Measurements from ENCODE around the gene SARDH. TPM values are rescaled to one million over a fixed set of nuclear protein-coding genes. Genes with fewer than 3 reads are reported as not detected.

The SARDH gene
- polyA plus RNA-seq, 3 donors from 2014 or later: 0.08 to 6.8 (median 1.2) TPM

DNA sequence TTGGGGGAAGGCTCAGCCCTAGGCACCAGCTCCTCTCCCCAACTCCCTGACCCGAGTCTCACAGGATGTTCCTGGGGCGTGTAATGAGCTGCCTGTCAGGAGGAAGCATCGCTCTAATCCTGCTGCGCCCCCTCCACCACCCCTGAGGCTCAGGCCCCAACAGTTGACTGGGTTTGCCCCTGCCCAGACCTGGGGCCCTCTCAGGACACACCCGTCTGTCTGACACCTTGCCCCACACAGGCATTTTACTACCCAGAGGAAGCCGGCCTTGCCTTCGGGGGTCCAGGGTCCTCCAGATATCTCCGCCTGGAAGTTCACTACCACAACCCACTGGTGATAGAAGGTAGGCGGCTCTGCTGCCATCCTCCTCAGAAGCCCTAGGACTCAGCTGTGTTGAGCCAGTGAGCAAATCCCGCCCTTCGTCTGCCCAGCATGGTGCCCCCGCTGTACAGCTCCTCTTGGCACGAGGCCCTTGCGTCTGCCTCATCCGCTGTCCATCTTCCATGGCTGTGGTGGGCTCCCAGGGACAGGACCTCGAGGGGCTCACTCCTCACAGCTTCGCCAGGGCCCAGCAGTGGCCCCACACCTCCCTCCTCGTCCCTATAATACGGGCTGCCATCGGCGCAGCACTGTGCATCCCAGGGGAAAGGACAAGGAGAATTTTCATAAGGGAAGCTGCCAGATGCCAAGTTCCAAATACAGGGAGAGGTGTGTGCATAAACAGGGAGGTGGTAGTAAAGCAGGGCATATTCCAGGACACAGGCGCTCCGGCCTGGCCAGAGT is 94.0 kb downstream of the SARDH start:
- no peak overlapping the region for H3K27ac Mint-ChIP-seq
- H3K36me3 Mint-ChIP-seq: no peaks in the 10 kb centered on the region
- H3K4me1 Mint-ChIP-seq: no peaks in the 10 kb centered on the region
- peaks cover 2 to 9% (median 7%) of the 10 kb centered on the region in 3 donors for H3K27me3 Mint-ChIP-seq (ENCODE audit: low read depth in 3 of 3)
- no peak for DNase-seq
- no peak overlapping the region for H3K4me3 Mint-ChIP-seq
- peaks cover 0 to 2% (median 0%) of the 10 kb centered on the region in 6 donors for H3K9me3 Mint-ChIP-seq

DNA sequence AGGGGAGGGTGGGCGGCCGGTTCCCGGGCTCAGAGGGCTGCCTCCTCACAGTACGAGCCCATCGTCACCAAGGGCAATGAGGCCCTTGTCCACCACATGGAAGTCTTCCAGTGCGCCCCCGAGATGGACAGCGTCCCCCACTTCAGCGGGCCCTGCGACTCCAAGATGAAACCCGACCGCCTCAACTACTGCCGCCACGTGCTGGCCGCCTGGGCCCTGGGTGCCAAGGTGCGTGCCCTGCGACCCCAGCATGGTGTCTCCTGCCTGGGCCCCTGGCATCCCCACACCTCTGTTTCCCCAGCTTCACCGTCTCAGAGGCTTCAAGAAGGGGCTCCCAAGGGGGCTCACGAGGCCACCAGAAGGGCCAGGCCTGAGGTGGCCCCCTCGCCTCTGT is 94.8 kb downstream of the SARDH start:
- H3K4me3 Mint-ChIP-seq: no peak overlapping the region
- H3K27me3 Mint-ChIP-seq (ENCODE audit: low read depth in 3 of 3): peaks cover 2 to 10% (median 8%) of the 10 kb centered on the region in 3 donors

GRCh38 chr9:133642708-133643361 is 95.3 kb downstream of the SARDH start:
- Mint-ChIP-seq H3K27me3 (ENCODE audit: low read depth in 3 of 3) (peaks cover 2 to 10% (median 8%) of the 10 kb centered on the region in 3 donors), H3K36me3 (no peaks in the 10 kb centered on the region), H3K9me3 (peaks cover 0 to 2% (median 0%) of the 10 kb centered on the region in 6 donors), H3K4me3 (no peak overlapping the region), H3K27ac (no peak overlapping the region), H3K4me1 (no peaks in the 10 kb centered on the region)
- no peak for DNase-seq

More for the DNA sequence above, 94.8 kb downstream of the SARDH start:
- no peaks in the 10 kb centered on the region for H3K36me3 Mint-ChIP-seq
- no peaks in the 10 kb centered on the region for H3K4me1 Mint-ChIP-seq
- no peak for DNase-seq
- peaks cover 0 to 2% (median 0%) of the 10 kb centered on the region in 6 donors for H3K9me3 Mint-ChIP-seq
- H3K27ac Mint-ChIP-seq: no peak overlapping the region

GRCh38 chr9:133641861-133642595 is 96.1 kb downstream of the SARDH start:
- no peak overlapping the region for H3K27ac Mint-ChIP-seq
- peaks cover 0 to 2% (median 0%) of the 10 kb centered on the region in 6 donors for H3K9me3 Mint-ChIP-seq
- DNase-seq: no peak
- no peaks in the 10 kb centered on the region for H3K4me1 Mint-ChIP-seq
- peaks cover 2 to 8% (median 6%) of the 10 kb centered on the region in 3 donors for H3K27me3 Mint-ChIP-seq (ENCODE audit: low read depth in 3 of 3)
- no peaks in the 10 kb centered on the region for H3K36me3 Mint-ChIP-seq
- H3K4me3 Mint-ChIP-seq: no peak overlapping the region

DNA sequence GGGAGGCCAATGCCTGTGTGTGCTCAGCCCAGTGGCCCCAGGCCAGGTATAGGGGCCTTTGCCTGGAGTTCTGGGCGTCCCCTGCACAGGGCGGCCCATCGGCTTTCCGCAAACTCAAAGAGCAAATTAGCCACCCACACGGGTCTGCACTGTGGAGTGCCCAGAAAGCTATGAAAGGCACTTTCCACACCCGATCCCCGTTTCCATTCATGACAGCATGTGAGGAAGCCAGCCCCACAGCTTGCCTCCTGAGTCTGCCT is 96.8 kb downstream of the SARDH start:
- Mint-ChIP-seq H3K9me3 (peaks cover 0 to 2% (median 0%) of the 10 kb centered on the region in 6 donors), H3K4me3 (no peak overlapping the region), H3K27me3 (ENCODE audit: low read depth in 3 of 3) (peaks cover 2 to 6% (median 5%) of the 10 kb centered on the region in 3 donors), H3K27ac (no peak overlapping the region), H3K4me1 (no peaks in the 10 kb centered on the region), H3K36me3 (no peaks in the 10 kb centered on the region)
- DNase-seq: no peak

- H3K27ac Mint-ChIP-seq: no peak overlapping the region
- H3K27me3 Mint-ChIP-seq (ENCODE audit: low read depth in 3 of 3): peaks cover 2 to 6% (median 5%) of the 10 kb centered on the region in 3 donors
- no peaks in the 10 kb centered on the region for H3K9me3 Mint-ChIP-seq
- no peaks in the 10 kb centered on the region for H3K4me1 Mint-ChIP-seq
- H3K4me3 Mint-ChIP-seq: no peak overlapping the region
- no peaks in the 10 kb centered on the region for H3K36me3 Mint-ChIP-seq
- DNase-seq: no peak
Measured at GRCh38 chr9:133640580-133641395, 97.4 kb downstream of the SARDH start.

GRCh38 chr9:133640160-133640559 is 98.0 kb downstream of the SARDH start:
- no peak for DNase-seq
- H3K36me3 Mint-ChIP-seq: no peaks in the 10 kb centered on the region
- H3K4me1 Mint-ChIP-seq: no peaks in the 10 kb centered on the region
- H3K27ac Mint-ChIP-seq: no peak overlapping the region
- no peak overlapping the region for H3K4me3 Mint-ChIP-seq
- H3K9me3 Mint-ChIP-seq: no peaks in the 10 kb centered on the region
- peaks cover 2 to 6% (median 5%) of the 10 kb centered on the region in 3 donors for H3K27me3 Mint-ChIP-seq (ENCODE audit: low read depth in 3 of 3)

DNA sequence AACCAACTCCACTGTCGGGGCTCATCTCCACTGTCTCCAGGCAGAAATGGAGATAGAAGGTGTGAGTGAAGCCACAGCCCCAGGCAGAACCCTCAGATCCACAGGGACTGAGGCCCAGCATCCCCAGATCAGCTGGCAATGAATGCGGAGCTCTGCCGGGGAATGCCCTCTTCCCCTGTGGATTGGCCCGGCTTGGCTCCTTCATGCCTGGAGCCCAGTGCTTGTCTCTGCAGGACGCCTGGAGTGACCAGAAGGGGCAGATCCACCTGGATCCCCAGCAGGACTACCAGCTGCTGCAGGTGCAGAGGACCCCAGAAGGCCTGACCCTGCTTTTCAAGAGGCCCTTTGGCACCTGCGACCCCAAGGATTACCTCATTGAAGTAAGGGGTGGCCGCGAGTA is 98.5 kb downstream of the SARDH start:
- peaks cover 2 to 6% (median 5%) of the 10 kb centered on the region in 3 donors for H3K27me3 Mint-ChIP-seq (ENCODE audit: low read depth in 3 of 3)
- DNase-seq: no peak

GRCh38 chr9:133638711-133639110 is 99.4 kb downstream of the SARDH start:
- no peak overlapping the region for H3K27ac Mint-ChIP-seq
- no peak overlapping the region for H3K4me3 Mint-ChIP-seq
- no peak for DNase-seq
- H3K27me3 Mint-ChIP-seq (ENCODE audit: low read depth in 3 of 3): peaks cover 2 to 8% (median 6%) of the 10 kb centered on the region in 3 donors
- H3K4me1 Mint-ChIP-seq: no peaks in the 10 kb centered on the region
- no peaks in the 10 kb centered on the region for H3K9me3 Mint-ChIP-seq
- no peaks in the 10 kb centered on the region for H3K36me3 Mint-ChIP-seq

More for the DNA sequence above, 98.5 kb downstream of the SARDH start:
- no peak overlapping the region for H3K4me3 Mint-ChIP-seq
- no peak overlapping the region for H3K27ac Mint-ChIP-seq
- H3K36me3 Mint-ChIP-seq: no peaks in the 10 kb centered on the region
- no peaks in the 10 kb centered on the region for H3K4me1 Mint-ChIP-seq
- no peaks in the 10 kb centered on the region for H3K9me3 Mint-ChIP-seq

DNA sequence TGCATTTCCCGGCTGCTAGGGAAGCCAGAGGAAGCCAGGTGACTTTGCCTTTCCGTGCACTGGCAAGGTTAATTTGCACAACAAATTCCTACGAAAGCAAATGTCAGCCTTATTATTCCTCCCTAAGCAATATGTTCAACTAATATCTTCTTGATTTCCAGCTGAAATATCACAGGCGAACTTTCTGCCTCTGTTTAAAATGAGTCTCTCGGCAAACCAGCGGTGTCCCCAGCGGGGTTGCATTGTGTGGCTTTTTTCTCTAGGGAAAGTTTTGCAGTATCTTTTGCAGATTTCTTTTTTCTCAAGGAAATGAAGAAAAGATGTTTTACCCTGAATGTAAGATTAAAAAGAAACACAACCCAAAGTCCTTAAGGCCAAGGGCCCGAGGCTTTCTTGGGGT is 100.1 kb downstream of the SARDH start:
- Mint-ChIP-seq H3K9me3 (no peaks in the 10 kb centered on the region), H3K27ac (no peak overlapping the region), H3K27me3 (ENCODE audit: low read depth in 3 of 3) (peaks cover 2 to 8% (median 6%) of the 10 kb centered on the region in 3 donors), H3K4me3 (no peak overlapping the region), H3K4me1 (no peaks in the 10 kb centered on the region), H3K36me3 (no peaks in the 10 kb centered on the region)
- DNase-seq: no peak

DNA sequence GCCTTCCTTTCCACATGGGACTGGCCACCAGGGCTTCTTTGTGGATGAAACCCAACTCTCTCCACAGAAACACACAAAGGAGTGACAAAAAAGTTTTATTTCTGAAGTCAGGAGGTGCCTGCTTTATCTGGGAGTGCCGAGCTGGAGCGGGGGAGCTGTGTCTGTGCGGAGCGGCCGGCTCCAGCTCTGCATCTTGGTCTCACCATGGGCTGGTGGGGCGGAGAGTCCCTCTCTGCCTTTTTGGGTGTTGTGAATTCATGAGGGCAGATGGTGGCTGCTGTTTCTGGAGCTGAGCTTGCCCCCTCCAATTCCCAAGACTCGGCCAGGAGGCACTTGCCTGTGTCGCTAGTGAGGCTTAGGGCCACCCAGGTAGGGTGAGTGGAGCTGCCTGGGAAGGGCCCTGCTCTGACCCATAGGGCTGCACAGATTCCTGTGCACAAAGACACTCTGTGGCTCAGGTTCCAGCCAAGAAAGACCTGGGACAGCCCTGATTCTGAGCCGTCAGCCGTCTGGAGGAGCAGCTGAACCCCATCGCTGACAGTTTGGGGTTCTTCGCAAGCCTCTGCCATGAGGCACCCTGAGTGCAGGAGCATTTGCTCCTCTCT is 100.6 kb downstream of the SARDH start:
- H3K4me1 Mint-ChIP-seq: no peaks in the 10 kb centered on the region
- no peak for DNase-seq

GRCh38 chr9:133636902-133637301 is 101.2 kb downstream of the SARDH start:
- Mint-ChIP-seq H3K4me1 (no peaks in the 10 kb centered on the region), H3K36me3 (no peaks in the 10 kb centered on the region), H3K27me3 (ENCODE audit: low read depth in 3 of 3) (peaks cover 4 to 8% (median 6%) of the 10 kb centered on the region in 3 donors), H3K27ac (no peak overlapping the region), H3K4me3 (no peak overlapping the region), H3K9me3 (no peaks in the 10 kb centered on the region)
- DNase-seq: no peak

More for the DNA sequence above, 100.6 kb downstream of the SARDH start:
- Mint-ChIP-seq H3K27ac (no peak overlapping the region), H3K4me3 (no peak overlapping the region), H3K9me3 (no peaks in the 10 kb centered on the region), H3K27me3 (ENCODE audit: low read depth in 3 of 3) (peaks cover 2 to 8% (median 6%) of the 10 kb centered on the region in 3 donors), H3K36me3 (no peaks in the 10 kb centered on the region)

Measured in immature natural killer cell (primary cell).